Liver (tissue), 9 donors: ENCODE data around the gene SYNDIG1. TPM values are rescaled to one million over a fixed set of nuclear protein-coding genes. Genes with fewer than 3 reads are reported as not detected.

ENCODE experiments used
- DNase-seq: peaks from one replicate; pipeline ENCODE4 v3.0.0-alpha.2; 2017; ENCODE audit warnings: low spot score
- H3K27ac ChIP-seq, 2 donors: one replicate each; pipeline ENCODE4 v1.7.0; 2013; ENCODE audit warnings: inconsistent platforms in 2 of 2, low read length in 2 of 2, control low read depth in 1 of 2, low read depth in 1 of 2, mild to moderate bottlenecking in 1 of 2
- H3K27me3 ChIP-seq, 4 donors: one replicate each; pipeline versions ENCODE4 v1.6.1 to v1.7.0; 2013; ENCODE audit warnings: low read length in 3 of 4, inconsistent platforms in 1 of 4, mild to moderate bottlenecking in 1 of 4, moderate library complexity in 1 of 4; ENCODE audit not compliant: control insufficient read depth in 4 of 4, insufficient read depth in 4 of 4
- H3K36me3 ChIP-seq, 4 donors: one replicate each; pipeline versions ENCODE4 v1.6.1 to v1.7.0; 2013; ENCODE audit warnings: low read length in 3 of 4, mild to moderate bottlenecking in 3 of 4, low read depth in 1 of 4, moderate library complexity in 1 of 4; ENCODE audit not compliant: control insufficient read depth in 4 of 4, insufficient read depth in 3 of 4
- H3K4me1 ChIP-seq, 4 donors: one replicate each; pipeline versions ENCODE4 v1.6.1 to v1.7.0; 2013; ENCODE audit warnings: low read length in 3 of 4, mild to moderate bottlenecking in 3 of 4, moderate library complexity in 1 of 4; ENCODE audit not compliant: control insufficient read depth in 4 of 4, insufficient read depth in 4 of 4
- H3K4me3 ChIP-seq, 3 donors: one replicate each; pipeline versions ENCODE4 v1.6.1 to v1.7.0; 2013; ENCODE audit warnings: low read length in 3 of 3, control low read depth in 1 of 3, low read depth in 1 of 3, mild to moderate bottlenecking in 1 of 3
- H3K9ac ChIP-seq, 2 donors: one replicate each; pipeline ENCODE4 v1.7.0; 2013; ENCODE audit warnings: low read length in 2 of 2, mild to moderate bottlenecking in 2 of 2, moderate library complexity in 2 of 2, control low read depth in 1 of 2, low read depth in 1 of 2
- H3K9me3 ChIP-seq, 4 donors: one replicate each; pipeline versions ENCODE4 v1.6.1 to v1.7.0; 2013; ENCODE audit warnings: low read length in 3 of 4; ENCODE audit not compliant: control insufficient read depth in 4 of 4
- ATF3 ChIP-seq: IDR thresholded peaks from 2 replicates; pipeline ENCODE4 v1.6.1; 2016; ENCODE audit warnings: antibody characterized with exemption
- CTCF ChIP-seq: fragments of 150-350 bp; IDR thresholded peaks from 2 replicates; pipeline ENCODE4 v1.5.1; 2017; ENCODE audit warnings: improper control_type of control experiment, low read depth, low read length; ENCODE audit not compliant: missing input control
- EGR1 ChIP-seq, 2 donors: IDR thresholded peaks; 2 replicates each; pipeline ENCODE4 v1.6.1; 2016 to 2018; ENCODE audit warnings: antibody characterized with exemption in 2 of 2, low read depth in 2 of 2
- FOXA1 ChIP-seq: IDR thresholded peaks from 2 replicates; pipeline ENCODE4 v1.6.1; 2016; ENCODE audit warnings: antibody characterized with exemption
- FOXA2 ChIP-seq: IDR thresholded peaks from 2 replicates; pipeline ENCODE4 v1.6.1; 2016; ENCODE audit warnings: antibody characterized with exemption
- GABPA ChIP-seq, 2 donors: IDR thresholded peaks in 1 of 2; conservative IDR thresholded peaks in 1 of 2; 2 replicates each; pipeline ENCODE4 v1.6.1; 2016; ENCODE audit warnings: antibody characterized with exemption in 2 of 2, mild to moderate bottlenecking in 1 of 2, moderate library complexity in 1 of 2
- HNF4A ChIP-seq, 2 donors: conservative IDR thresholded peaks; 2 replicates each; pipeline ENCODE4 v1.6.1; 2016; ENCODE audit warnings: antibody characterized with exemption in 2 of 2, mild to moderate bottlenecking in 2 of 2
- HNF4G ChIP-seq: IDR thresholded peaks from 2 replicates; pipeline ENCODE4 v1.6.1; 2016; ENCODE audit warnings: antibody characterized with exemption
- JUND ChIP-seq, 2 donors: IDR thresholded peaks; 2 replicates each; pipeline ENCODE4 v1.6.1; 2016; ENCODE audit warnings: antibody characterized with exemption in 2 of 2
- MAX ChIP-seq: IDR thresholded peaks from 2 replicates; pipeline ENCODE4 v1.6.1; 2016; ENCODE audit warnings: antibody characterized with exemption
- NR2F2 ChIP-seq: IDR thresholded peaks from 2 replicates; pipeline ENCODE4 v1.6.1; 2016; ENCODE audit warnings: antibody characterized with exemption
- RAD21 ChIP-seq, 2 donors: IDR thresholded peaks; 2 replicates each; pipeline ENCODE4 v1.6.1; 2016; ENCODE audit warnings: antibody characterized with exemption in 2 of 2, mild to moderate bottlenecking in 2 of 2
- REST ChIP-seq: IDR thresholded peaks from 2 replicates; pipeline ENCODE4 v1.6.1; 2016; ENCODE audit warnings: antibody characterized with exemption, mild to moderate bottlenecking
- RXRA ChIP-seq, 2 donors: IDR thresholded peaks; 2 replicates each; pipeline ENCODE4 v1.6.1; 2017 to 2018; ENCODE audit warnings: antibody characterized with exemption in 2 of 2, mild to moderate bottlenecking in 1 of 2
- SP1 ChIP-seq: IDR thresholded peaks from 2 replicates; pipeline ENCODE4 v1.6.1; 2018; ENCODE audit warnings: antibody characterized with exemption, mild to moderate bottlenecking
- TAF1 ChIP-seq: conservative IDR thresholded peaks from 2 replicates; pipeline ENCODE4 v1.6.1; 2016; ENCODE audit warnings: antibody characterized with exemption, mild to moderate bottlenecking
- YY1 ChIP-seq: IDR thresholded peaks from 2 replicates; pipeline ENCODE4 v1.6.1; 2016; ENCODE audit warnings: antibody characterized with exemption, mild to moderate bottlenecking
- ZBTB33 ChIP-seq: IDR thresholded peaks from 2 replicates; pipeline ENCODE4 v1.6.1; 2016; ENCODE audit warnings: antibody characterized with exemption
- WGBS: extraction: QIAGEN DNeasy Blood & Tissue Kit; methylation state at CpG from one replicate; pipeline ENCODE4 v1.1.7; 2013; 5-methylcytosine and 5-hydroxymethylcytosine counted together
- polyA plus RNA-seq, 2 donors: library from polyadenylated mRNA; stranded (reverse) in 1 of 2; unstranded in 1 of 2; fragments of 200-250 nt in 1 of 2; fragments of >200 nt in 1 of 2; fragmentation: Nextera tagmentation in 1 of 2; extraction: Ambion mirVana in 1 of 2; gene quantifications; one replicate each; pipeline versions ENCODE4 v1.2.1 to v1.2.3, GENCODE V29; 2013 to 2015
- total RNA-seq, 2 donors: library from RNA; depleted of rRNA; stranded (reverse); fragments of >200 nt; gene quantifications; one replicate each; pipeline ENCODE4 v1.2.3, GENCODE V29; 2014
- donor health status: healthy.
- donor health status: healthy.
- donor health status: healthy.
- donor health status: healthy.
- donor health status: healthy.

SYNDIG1 gene
- total and polyA plus RNA-seq, 4 donors, result 0.05 to 0.08 TPM; not detected in 2

- no peak for TF ChIP-seq MAX
These were observed 222.5 kb downstream of the SYNDIG1 start (continued) for GRCh38 chr20:24691901-24692351.

- no peak overlapping the region for H3K4me3 ChIP-seq
- H3K9ac ChIP-seq, result no peak overlapping the region
- no peaks in the 10 kb centered on the region for H3K4me1 ChIP-seq
- peak; percentile 23 for DNase-seq
- TF ChIP-seq CTCF, result no peak
- TF ChIP-seq MAX, result no peak
- no peak for TF ChIP-seq RAD21 (IDR thresholded peaks at IDR 0.05)
- no peak for TF ChIP-seq JUND (IDR thresholded peaks at IDR 0.05)
- TF ChIP-seq TAF1, result no peak
- TF ChIP-seq RXRA (IDR thresholded peaks at IDR 0.05), result no peak
- TF ChIP-seq REST, result no peak
- no peak for TF ChIP-seq NR2F2
- no peak for TF ChIP-seq ZBTB33
- TF ChIP-seq SP1, result no peak
- no peak for TF ChIP-seq YY1
- no peak for TF ChIP-seq EGR1 (IDR thresholded peaks at IDR 0.05; ENCODE audit: low read depth in 2 of 2)
- no peak for TF ChIP-seq HNF4A (conservative IDR thresholded peaks at IDR 0.05)
- TF ChIP-seq ATF3, result no peak
- TF ChIP-seq FOXA1, result no peak
- TF ChIP-seq GABPA (IDR thresholded peaks at IDR 0.05 in 1 of 2, conservative IDR thresholded peaks at IDR 0.05 in 1 of 2), result no peak
- TF ChIP-seq FOXA2, result no peak
- TF ChIP-seq HNF4G, result no peak
- no peak overlapping the region for H3K27ac ChIP-seq
- H3K36me3 ChIP-seq, result no peaks in the 10 kb centered on the region
- no peaks in the 10 kb centered on the region for H3K27me3 ChIP-seq
- 90% methylated on average over 14 of the region's 14 CpGs for WGBS
- no peaks in the 10 kb centered on the region for H3K9me3 ChIP-seq
These were observed 223.2 kb downstream of the SYNDIG1 start for GRCh38 chr20:24692446-24693200.
